HG02970 (cell line): ENCODE measurements around the gene WAC.
"Not testable (repeated sequence)": the region's sequence is repeated elsewhere in the genome, so short reads cannot be mapped to it uniquely, and the experiment has no call there.

Experiments used
- ATAC-seq: cut with Tn5 transposase; IDR thresholded peaks from one replicate; pipeline ENCODE4 v1.9.1; 2021; ENCODE audit warnings: mild to moderate bottlenecking, moderate library complexity, moderate number of reproducible peaks; ENCODE audit not compliant: unreplicated experiment, low FRiP score

The WAC gene

GRCh38 chr10:28601012-28601411 lies 68.1 kb downstream of the WAC start:
- no peak for ATAC-seq

GRCh38 chr10:28604567-28605536 lies 71.9 kb downstream of the WAC start:
- ATAC-seq = no peak

- ATAC-seq = no peak
These were observed 73.7 kb downstream of the WAC start for GRCh38 chr10:28606568-28606967.

- not testable (repeated sequence) for ATAC-seq
These were observed 76.7 kb downstream of the WAC start for GRCh38 chr10:28609636-28610035.

GRCh38 chr10:28612877-28613276 lies 80.0 kb downstream of the WAC start:
- no peak for ATAC-seq

- ATAC-seq = no peak
These were observed 83.6 kb downstream of the WAC start for GRCh38 chr10:28616514-28616913.

- no peak for ATAC-seq
These were observed 86.5 kb downstream of the WAC start for GRCh38 chr10:28619455-28619854.

- ATAC-seq = no peak
These were observed 87.3 kb downstream of the WAC start for GRCh38 chr10:28620251-28620650.

- no peak for ATAC-seq
These were observed 90.6 kb downstream of the WAC start for GRCh38 chr10:28623483-28623882.

- ATAC-seq = no peak
These were observed 91.4 kb downstream of the WAC start for GRCh38 chr10:28624351-28624750.

- no peak for ATAC-seq
These were observed 94.2 kb downstream of the WAC start for GRCh38 chr10:28627102-28627501.

- ATAC-seq = peak; percentile 83
These were observed 95.4 kb downstream of the WAC start for GRCh38 chr10:28628184-28628893.

- no peak for ATAC-seq
These were observed 99.1 kb downstream of the WAC start for GRCh38 chr10:28631896-28632583.

- ATAC-seq = no peak
These were observed 99.6 kb downstream of the WAC start for GRCh38 chr10:28632584-28632945.

- no peak for ATAC-seq
These were observed 100.8 kb downstream of the WAC start for GRCh38 chr10:28633750-28634149.

- no peak for ATAC-seq
These were observed 104.4 kb downstream of the WAC start for GRCh38 chr10:28637346-28637745.

- ATAC-seq = no peak
These were observed 105.5 kb downstream of the WAC start for GRCh38 chr10:28638392-28638791.

GRCh38 chr10:28640551-28640950 lies 107.6 kb downstream of the WAC start:
- no peak for ATAC-seq

GRCh38 chr10:28644647-28645046 lies 111.7 kb downstream of the WAC start:
- ATAC-seq = no peak

GRCh38 chr10:28652106-28652505 lies 119.2 kb downstream of the WAC start:
- ATAC-seq = no peak

- no peak for ATAC-seq
These were observed 119.8 kb downstream of the WAC start for GRCh38 chr10:28652703-28653102.
